Pancreas (tissue), 10 donors: ENCODE results near the gene STK11IP. TPM values are rescaled to one million over a fixed set of nuclear protein-coding genes. Genes with fewer than 3 reads are reported as not detected.

ENCODE experiments used
- ATAC-seq, 4 donors: fragments of 200-7000 bp; cut with Tn5 transposase; one replicate each; pipeline versions ENCODE4 v1.8.0 to v1.9.1; 2020; ENCODE audit warnings: mild to moderate bottlenecking in 4 of 4, moderate library complexity in 4 of 4
- DNase-seq, 6 donors: peaks; one replicate each; pipeline ENCODE4 v3.0.0-alpha.2; 2020
- FAIRE-seq: peaks from 2 replicates; lab custom pipeline; 2012; peaks lifted over from hg19 to GRCh38; lab: Jason Lieb, UNC
- H3K27ac ChIP-seq, 4 donors: fragments of 200-600 bp; sonication (generic); 1 replicate in 3 of 4; 2 replicates in 1 of 4; pipeline versions ENCODE4 v1.5.0 to v1.8.0; 2020
- H3K27me3 ChIP-seq, 4 donors: fragments of 200-600 bp; one replicate each; pipeline ENCODE4 v1.8.0; 2021
- H3K36me3 ChIP-seq, 3 donors: fragments of 200-600 bp; sonication (generic) in 1 of 3; one replicate each; pipeline versions ENCODE4 v1.5.0 to v1.8.0; 2020 to 2021
- H3K4me1 ChIP-seq, 3 donors: fragments of 200-600 bp; one replicate each; pipeline ENCODE4 v1.8.0; 2021
- H3K4me3 ChIP-seq, 4 donors: fragments of 200-600 bp; sonication (generic) in 2 of 4; one replicate each; pipeline versions ENCODE4 v1.5.0 to v1.8.0; 2020 to 2021
- H3K9me3 ChIP-seq, 4 donors: fragments of 200-600 bp; one replicate each; pipeline ENCODE4 v1.8.0; 2021
- WGBS, 2 donors: extraction: QIAGEN DNeasy Blood & Tissue Kit; methylation state at CpG; one replicate each; pipeline ENCODE4 v1.1.7; 2013; 5-methylcytosine and 5-hydroxymethylcytosine counted together
- intact Hi-C, 3 donors: fragments of 100-400 bp; cut with DNase I; formaldehyde crosslinking; loops; one replicate each; pipeline versions ENCODE4 v1.11.1 to v1.14.2; 2022
- polyA plus RNA-seq, 2 donors: library from polyadenylated mRNA; stranded (reverse); fragments of 200-250 nt; gene quantifications; one replicate each; pipeline ENCODE4 v1.2.3, GENCODE V29; 2013
- total RNA-seq, 6 donors: library from RNA; stranded (reverse); fragmentation: NEBNext Ultra II Directional in 4 of 6; extraction: Animal tissue kit (Norgen Biotek cat#: 25700) in 4 of 6; gene quantifications; one replicate each; pipeline versions ENCODE4 v1.2.1 to v1.2.4, GENCODE V29; 2021 to 2023
- TF ChIP-seq, protein P1 (sequence below), 4 donors: fragments of 200-600 bp; sonication (generic) in 3 of 4; IDR thresholded peaks; one replicate each; pipeline versions ENCODE4 v1.5.0 to v1.8.0; 2021; ENCODE audit warnings: antibody characterized with exemption in 4 of 4
- donor health status: healthy with polysubstance abuse.
- donor health status: DM: no; HTN: no; CAD: no; lungs with moderate emphysema.
- donor health status: DM: no; HTN: no; CAD: no.
- donor health status: control.
- donor health status: control.
- donor health status: Bipolar disorder and iron deficiency.
- donor health status: DM: yes; HTN: yes; CAD: no.
- donor health status: DM: no; HTN: no; CAD: no.
- donor health status: DM: no; HTN: no; CAD: no.
- donor health status: DM: yes; HTN: yes; CAD: no.

The STK11IP gene
- total and polyA plus RNA-seq, 8 donors: 9.0 to 43.8 (median 13.7) TPM

GRCh38 chr2:219643084-219643473 lies 45.4 kb downstream of the STK11IP start:
- DNase-seq (no peak), FAIRE-seq (no peak), ATAC-seq (no peak)
- H3K4me1 ChIP-seq: peaks cover 0 to 2% (median 0%) of the 10 kb centered on the region in 3 donors
- H3K9me3 ChIP-seq: no peaks in the 10 kb centered on the region
- no peaks in the 10 kb centered on the region for H3K27me3 ChIP-seq
- no peak overlapping the region for H3K4me3 ChIP-seq
- H3K36me3 ChIP-seq: no peaks in the 10 kb centered on the region
- H3K27ac ChIP-seq: no peak overlapping the region
- intact Hi-C loops: loop anchor here (2.0 to 10.0 kb wide), 4 partner anchors 101 to 171 kb away; partner anchors contain the start of genes CHPF (in 1 of the 3) and TMEM198 (in 1 of the 3)
- WGBS, 2 donors: 68 to 77% methylated on average over 7 of the region's 7 CpGs
- TF ChIP-seq, protein P1, sequence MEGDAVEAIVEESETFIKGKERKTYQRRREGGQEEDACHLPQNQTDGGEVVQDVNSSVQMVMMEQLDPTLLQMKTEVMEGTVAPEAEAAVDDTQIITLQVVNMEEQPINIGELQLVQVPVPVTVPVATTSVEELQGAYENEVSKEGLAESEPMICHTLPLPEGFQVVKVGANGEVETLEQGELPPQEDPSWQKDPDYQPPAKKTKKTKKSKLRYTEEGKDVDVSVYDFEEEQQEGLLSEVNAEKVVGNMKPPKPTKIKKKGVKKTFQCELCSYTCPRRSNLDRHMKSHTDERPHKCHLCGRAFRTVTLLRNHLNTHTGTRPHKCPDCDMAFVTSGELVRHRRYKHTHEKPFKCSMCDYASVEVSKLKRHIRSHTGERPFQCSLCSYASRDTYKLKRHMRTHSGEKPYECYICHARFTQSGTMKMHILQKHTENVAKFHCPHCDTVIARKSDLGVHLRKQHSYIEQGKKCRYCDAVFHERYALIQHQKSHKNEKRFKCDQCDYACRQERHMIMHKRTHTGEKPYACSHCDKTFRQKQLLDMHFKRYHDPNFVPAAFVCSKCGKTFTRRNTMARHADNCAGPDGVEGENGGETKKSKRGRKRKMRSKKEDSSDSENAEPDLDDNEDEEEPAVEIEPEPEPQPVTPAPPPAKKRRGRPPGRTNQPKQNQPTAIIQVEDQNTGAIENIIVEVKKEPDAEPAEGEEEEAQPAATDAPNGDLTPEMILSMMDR (IDR thresholded peaks at IDR 0.05): no peak

DNA sequence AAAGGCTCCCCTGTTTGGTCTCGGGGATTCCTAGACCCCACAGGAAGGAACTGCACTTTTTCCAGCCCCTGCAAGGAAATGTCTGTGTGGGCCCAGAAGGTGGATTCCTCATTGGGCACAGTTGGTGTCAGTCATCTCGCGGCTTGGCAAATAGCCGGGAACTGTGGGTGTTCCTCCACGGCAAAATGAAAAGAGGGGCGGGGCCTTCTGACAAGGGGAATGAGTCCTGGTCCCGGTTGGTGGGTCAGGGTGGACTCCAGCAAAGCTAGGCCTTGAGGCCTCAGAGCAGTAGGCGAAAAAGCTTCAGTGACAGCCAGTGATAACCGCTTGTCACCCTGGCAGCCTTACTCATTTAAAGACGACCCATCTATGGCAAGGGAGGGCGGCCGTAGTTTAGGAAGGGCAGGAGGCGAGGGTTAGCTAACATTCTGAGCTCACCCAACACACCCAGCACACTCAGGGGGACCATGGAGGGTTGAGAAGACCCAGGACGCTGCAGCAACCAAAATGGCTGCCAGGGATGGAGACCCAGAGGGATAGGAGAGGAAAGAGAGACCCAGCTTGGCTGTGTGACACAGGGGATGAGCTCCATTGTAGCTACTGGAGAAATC lies 46.2 kb downstream of the STK11IP start:
- ATAC-seq (no peak), DNase-seq (no peak), FAIRE-seq (no peak)
- WGBS, 2 donors: 78 to 80% methylated on average over 14 of the region's 14 CpGs
- Histone ChIP-seq H3K27me3 (no peaks in the 10 kb centered on the region), H3K27ac (no peak overlapping the region), H3K4me1 (peaks cover 0 to 2% (median 0%) of the 10 kb centered on the region in 3 donors), H3K36me3 (no peaks in the 10 kb centered on the region), H3K9me3 (no peaks in the 10 kb centered on the region), H3K4me3 (no peak overlapping the region)
- TF ChIP-seq, protein P1 (IDR thresholded peaks at IDR 0.05): no peak
- intact Hi-C loops: loop anchor here (2.0 to 10.0 kb wide), 4 partner anchors 102 to 172 kb away; partner anchors contain the start of genes CHPF (in 1 of the 3) and TMEM198 (in 1 of the 3)

- no peaks in the 10 kb centered on the region for H3K36me3 ChIP-seq
- no peak for ATAC-seq
Measured at GRCh38 chr2:219644801-219645480, 47.3 kb downstream of the STK11IP start.

GRCh38 chr2:219645631-219646527 lies 48.2 kb downstream of the STK11IP start:
- Histone ChIP-seq H3K9me3 (no peaks in the 10 kb centered on the region), H3K27ac (no peak overlapping the region), H3K4me1 (peaks cover 0 to 2% (median 0%) of the 10 kb centered on the region in 3 donors), H3K4me3 (no peak overlapping the region), H3K27me3 (peaks cover 0 to 5% (median 0%) of the 10 kb centered on the region in 4 donors), H3K36me3 (no peaks in the 10 kb centered on the region)
- no peak for ATAC-seq
- 74 to 88% methylated on average over 12 of the region's 12 CpGs for WGBS, 2 donors
- DNase-seq: no peak
- intact Hi-C loops: loop anchor here in 1 of 3 donors (10.0 kb wide), 1 partner anchor 111 kb away; no protein-coding TSS in a partner anchor
- TF ChIP-seq, protein P1 (IDR thresholded peaks at IDR 0.05): no peak
- no peak for FAIRE-seq

More at GRCh38 chr2:219644801-219645480, 47.3 kb downstream of the STK11IP start:
- Histone ChIP-seq H3K4me1 (peaks cover 0 to 2% (median 0%) of the 10 kb centered on the region in 3 donors), H3K9me3 (no peaks in the 10 kb centered on the region), H3K27me3 (peaks cover 0 to 5% (median 0%) of the 10 kb centered on the region in 4 donors), H3K27ac (no peak overlapping the region), H3K4me3 (no peak overlapping the region)
- no peak for DNase-seq
- intact Hi-C loops: loop anchor here (5.0 to 10.0 kb wide), 3 partner anchors 103 to 173 kb away; partner anchors contain the start of genes CHPF (in 1 of the 3) and TMEM198 (in 1 of the 3)
- TF ChIP-seq, protein P1 (IDR thresholded peaks at IDR 0.05): no peak
- FAIRE-seq: no peak
- WGBS, 2 donors: 61 to 66% methylated on average over 17 of the region's 17 CpGs
